Panc1 (cell line): ENCODE results near the gene EIF5A. TPM values are rescaled to one million over a fixed set of nuclear protein-coding genes. Genes with fewer than 3 reads are reported as not detected.

ENCODE experiments used
- ATAC-seq: fragments of 200-7000 bp; cut with Tn5 transposase; 2 replicates; pipeline ENCODE4 v1.9.1; 2020; ENCODE audit warnings: mild to moderate bottlenecking, moderate library complexity
- BruUV-seq: library from RNA; stranded (reverse); fragments of 400-500 nt; replicated peaks from 2 replicates; lab custom pipeline; 2021; lab: Mats Ljungman, UMichigan
- CTCF ChIA-PET: fragments of 300-600 bp; sonication (Branson Sonifier 250); formaldehyde crosslinking; loops from one replicate; lab custom pipeline; 2022; ENCODE audit warnings: antibody characterized with exemption; lab: Charles Lee
- POLR2A ChIA-PET: fragments of 300-600 bp; sonication (Branson Sonifier 250); formaldehyde crosslinking; loops from one replicate; lab custom pipeline; 2022; ENCODE audit warnings: antibody characterized with exemption; lab: Charles Lee
- DNase-seq: peaks from one replicate; pipeline ENCODE4 v3.0.0-alpha.2; 2010; ENCODE audit warnings: low read depth, low spot score
- H3K27ac ChIP-seq: 2 replicates; pipeline ENCODE4 v1.5.1; 2011; ENCODE audit warnings: mild to moderate bottlenecking, low read length, inconsistent platforms
- H3K27me3 ChIP-seq: fragments of 200-500 bp; sonication (Bioruptor generic); 2 replicates; pipeline ENCODE4 v1.6.0; 2014; ENCODE audit warnings: low read length, inconsistent platforms; ENCODE audit not compliant: control insufficient read depth, insufficient read depth
- H3K36me3 ChIP-seq: fragments of 200-500 bp; sonication (Bioruptor generic); 2 replicates; pipeline ENCODE4 v1.5.1; 2014; ENCODE audit warnings: inconsistent platforms, mild to moderate bottlenecking, low read length, moderate library complexity; ENCODE audit not compliant: control insufficient read depth, insufficient read depth
- H3K4me1 ChIP-seq: 2 replicates; pipeline ENCODE4 v1.5.1; 2011; ENCODE audit warnings: inconsistent platforms, mild to moderate bottlenecking, low read length, moderate library complexity; ENCODE audit not compliant: control insufficient read depth, insufficient read depth
- H3K4me3 ChIP-seq, 2 experiments: 2 replicates each; pipeline ENCODE4 v1.5.1; 2011 to 2012; ENCODE audit warnings: low read depth in 2 of 2, low read length in 2 of 2, mild to moderate bottlenecking in 2 of 2, inconsistent platforms in 1 of 2, moderate library complexity in 1 of 2
- H3K9me3 ChIP-seq: fragments of 200-500 bp; sonication (Bioruptor generic); 2 replicates; pipeline ENCODE4 v1.5.1; 2014; ENCODE audit warnings: low read depth, mild to moderate bottlenecking, inconsistent platforms, low read length, moderate library complexity; ENCODE audit not compliant: control insufficient read depth, insufficient read depth
- CTCF ChIP-seq: fragments of 450-650 bp; IDR thresholded peaks from 2 replicates; pipeline ENCODE4 v1.5.1; 2017; ENCODE audit warnings: mild to moderate bottlenecking
- POLR2AphosphoS5 ChIP-seq: IDR thresholded peaks from 2 replicates; pipeline ENCODE4 v1.6.1; 2012; ENCODE audit warnings: mild to moderate bottlenecking, low read depth, low read length, moderate library complexity
- REST ChIP-seq, 2 experiments: IDR thresholded peaks; 2 replicates each; pipeline ENCODE4 v1.6.1; 2011 to 2012; ENCODE audit warnings: low read depth in 2 of 2, control low read depth in 1 of 2, low read length in 1 of 2, mild to moderate bottlenecking in 1 of 2, moderate library complexity in 1 of 2; ENCODE audit not compliant: insufficient read depth in 1 of 2
- SIN3A ChIP-seq: IDR thresholded peaks from 2 replicates; pipeline ENCODE4 v1.6.1; 2012; ENCODE audit warnings: low read depth, mild to moderate bottlenecking, low read length, moderate library complexity, borderline replicate concordance; ENCODE audit not compliant: insufficient read depth
- TCF7L2 ChIP-seq: IDR thresholded peaks from 2 replicates; pipeline ENCODE4 v1.6.1; 2011; ENCODE audit warnings: mild to moderate bottlenecking, low read depth, low read length, inconsistent platforms
- in situ Hi-C: cut with HindIII; loops from 2 replicates; pipeline ENCODE4 v1.10.0; 2016; ENCODE audit warnings: low sequenced_read_pairs, low pct_unique_long_range_greater_than_20kb
- intact Hi-C: fragments of 100-400 bp; cut with micrococcal nuclease; formaldehyde crosslinking; loops from one replicate; pipeline ENCODE4 v1.10.0; 2022; ENCODE audit not compliant: unreplicated experiment
- total RNA-seq: library from RNA; stranded (reverse); gene quantifications from one replicate; pipeline ENCODE4 v1.2.1, GENCODE V29; 2021; ENCODE audit not compliant: unreplicated experiment

The EIF5A gene
- total RNA-seq, 1 experiment from 2014 or later, result 728 TPM

- no peaks in the 10 kb centered on the region for H3K4me1 ChIP-seq
- no peak for DNase-seq
- intact Hi-C loops, result no loop called here
- no TSS peak for BruUV-seq
- no peak overlapping the region for H3K4me3 ChIP-seq
- CTCF ChIA-PET, result interaction anchor here (0.7 kb wide), 1 partner anchor 24 kb away, joined by 5 read pairs; no protein-coding TSS in a partner anchor
- H3K27me3 ChIP-seq, result no peaks in the 10 kb centered on the region
- H3K36me3 ChIP-seq, result no peaks in the 10 kb centered on the region
- in situ Hi-C loops, result no loop called here
- POLR2A ChIA-PET, result no interaction called here
- no peak overlapping the region for H3K27ac ChIP-seq
- TF ChIP-seq SIN3A (no peak), CTCF (no peak), POLR2AphosphoS5 (no peak), TCF7L2 (no peak), REST (IDR thresholded peaks at IDR 0.05; ENCODE audit: insufficient read depth in 1 of 2, low read depth in 2 of 2, low read length in 1 of 2) (no peak)
- no peaks in the 10 kb centered on the region for H3K9me3 ChIP-seq
- ATAC-seq, result no peak
These were observed 35.8 kb downstream of the EIF5A start for GRCh38 chr17:7343250-7343649.

- ATAC-seq, result no peak
- BruUV-seq, result no TSS peak
- no peak for DNase-seq
- no peak for TF ChIP-seq SIN3A
- TF ChIP-seq REST (IDR thresholded peaks at IDR 0.05; ENCODE audit: insufficient read depth in 1 of 2, low read depth in 2 of 2, low read length in 1 of 2), result no peak
- TF ChIP-seq POLR2AphosphoS5, result no peak
- no peak for TF ChIP-seq CTCF
- no peak for TF ChIP-seq TCF7L2
- intact Hi-C loops, result no loop called here
- in situ Hi-C loops, result no loop called here
- Histone ChIP-seq H3K27ac (no peak overlapping the region), H3K4me1 (peaks cover 3% of the 10 kb centered on the region; the same call in 1 of the 2 replicates), H3K36me3 (no peaks in the 10 kb centered on the region), H3K27me3 (no peaks in the 10 kb centered on the region), H3K9me3 (no peaks in the 10 kb centered on the region), H3K4me3 (no peak overlapping the region)
- POLR2A ChIA-PET, result no interaction called here
- CTCF ChIA-PET, result interaction anchor here (0.5 kb wide), 1 partner anchor 94 kb away, joined by 4 read pairs; no protein-coding TSS in a partner anchor
These were observed 39.6 kb downstream of the EIF5A start for GRCh38 chr17:7346761-7347614.
